Esophagus squamous epithelium (tissue), 5 donors: ENCODE data around the gene FBXO2. TPM values are rescaled to one million over a fixed set of nuclear protein-coding genes. Genes with fewer than 3 reads are reported as not detected.

Experiments
- DNase-seq: peaks from one replicate; lab custom pipeline; 2025; lab: John Stamatoyannopoulos, UW
- H3K27ac ChIP-seq, 4 donors: fragments of 200-600 bp; sonication (generic); one replicate each; pipeline ENCODE4 v1.5.1; 2016 to 2019; ENCODE audit warnings: mild to moderate bottlenecking in 1 of 4
- H3K27me3 ChIP-seq, 4 donors: fragments of 200-600 bp; sonication (generic); 1 replicate in 3 of 4; 2 replicates in 1 of 4; pipeline versions ENCODE4 v1.5.1 to v1.6.0; 2017 to 2021; ENCODE audit warnings: antibody characterized with exemption in 1 of 4
- H3K36me3 ChIP-seq, 3 donors: fragments of 200-600 bp; sonication (generic); one replicate each; pipeline ENCODE4 v1.5.1; 2016 to 2019
- H3K4me1 ChIP-seq, 3 donors: fragments of 200-600 bp; sonication (generic); one replicate each; pipeline ENCODE4 v1.5.1; 2017 to 2019
- H3K4me3 ChIP-seq, 4 donors: fragments of 200-600 bp; sonication (generic); 1 replicate in 3 of 4; 2 replicates in 1 of 4; pipeline ENCODE4 v1.5.1; 2016 to 2019; ENCODE audit warnings: mild to moderate bottlenecking in 2 of 4, moderate library complexity in 1 of 4
- H3K9me3 ChIP-seq, 3 donors: fragments of 200-600 bp; sonication (generic); one replicate each; pipeline ENCODE4 v1.5.1; 2016 to 2019
- POLR2A ChIP-seq, 4 donors: fragments of 450-650 bp; IDR thresholded peaks; one replicate each; pipeline ENCODE4 v1.6.1; 2017; ENCODE audit warnings: antibody characterized with exemption in 4 of 4, mild to moderate bottlenecking in 4 of 4, moderate library complexity in 3 of 4
- WGBS, 2 donors: methylation state at CpG; one replicate each; pipeline ENCODE4 v1.1.5; 2018; 5-methylcytosine and 5-hydroxymethylcytosine counted together
- intact Hi-C: fragments of 100-400 bp; cut with DNase I; formaldehyde crosslinking; loops from one replicate; pipeline ENCODE4 v1.15.0; 2022
- total RNA-seq, 4 donors: library from RNA; depleted of rRNA; stranded (reverse); fragments of >200 nt; gene quantifications; one replicate each; pipeline ENCODE4 v1.1.0, GENCODE V29; 2016
- TF ChIP-seq, protein P1 (sequence below), 6 experiments: fragments of 450-650 bp in 4 of 6; fragments of 200-600 bp in 2 of 6; sonication (generic) in 2 of 6; IDR thresholded peaks; one replicate each; pipeline ENCODE4 v1.5.1; 2016 to 2019; ENCODE audit warnings: antibody characterized with exemption in 6 of 6, mild to moderate bottlenecking in 4 of 6, moderate library complexity in 4 of 6
- donor health status: DM: yes; HTN: yes; CAD: no.

Gene FBXO2
- total RNA-seq, 4 donors from 2014 or later = 2.6 to 13.6 (median 8.0) TPM

GRCh38 chr1:11688506-11688905 lies 34.3 kb upstream of the FBXO2 start:
- Histone ChIP-seq H3K27me3 (peaks cover 18 to 87% (median 20%) of the 10 kb centered on the region in 4 donors), H3K4me3 (no peak overlapping the region), H3K4me1 (peaks cover 22 to 34% (median 26%) of the 10 kb centered on the region in 3 donors), H3K9me3 (no peaks in the 10 kb centered on the region), H3K27ac (no peak overlapping the region), H3K36me3 (no peaks in the 10 kb centered on the region)
- 89 to 95% methylated on average over 4 of the region's 4 CpGs for WGBS, 2 donors
- no peak for TF ChIP-seq POLR2A (IDR thresholded peaks at IDR 0.05)
- TF ChIP-seq, protein P1, sequence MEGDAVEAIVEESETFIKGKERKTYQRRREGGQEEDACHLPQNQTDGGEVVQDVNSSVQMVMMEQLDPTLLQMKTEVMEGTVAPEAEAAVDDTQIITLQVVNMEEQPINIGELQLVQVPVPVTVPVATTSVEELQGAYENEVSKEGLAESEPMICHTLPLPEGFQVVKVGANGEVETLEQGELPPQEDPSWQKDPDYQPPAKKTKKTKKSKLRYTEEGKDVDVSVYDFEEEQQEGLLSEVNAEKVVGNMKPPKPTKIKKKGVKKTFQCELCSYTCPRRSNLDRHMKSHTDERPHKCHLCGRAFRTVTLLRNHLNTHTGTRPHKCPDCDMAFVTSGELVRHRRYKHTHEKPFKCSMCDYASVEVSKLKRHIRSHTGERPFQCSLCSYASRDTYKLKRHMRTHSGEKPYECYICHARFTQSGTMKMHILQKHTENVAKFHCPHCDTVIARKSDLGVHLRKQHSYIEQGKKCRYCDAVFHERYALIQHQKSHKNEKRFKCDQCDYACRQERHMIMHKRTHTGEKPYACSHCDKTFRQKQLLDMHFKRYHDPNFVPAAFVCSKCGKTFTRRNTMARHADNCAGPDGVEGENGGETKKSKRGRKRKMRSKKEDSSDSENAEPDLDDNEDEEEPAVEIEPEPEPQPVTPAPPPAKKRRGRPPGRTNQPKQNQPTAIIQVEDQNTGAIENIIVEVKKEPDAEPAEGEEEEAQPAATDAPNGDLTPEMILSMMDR (IDR thresholded peaks at IDR 0.05) = no peak
- intact Hi-C loops = no loop called here
- DNase-seq = no peak

DNA sequence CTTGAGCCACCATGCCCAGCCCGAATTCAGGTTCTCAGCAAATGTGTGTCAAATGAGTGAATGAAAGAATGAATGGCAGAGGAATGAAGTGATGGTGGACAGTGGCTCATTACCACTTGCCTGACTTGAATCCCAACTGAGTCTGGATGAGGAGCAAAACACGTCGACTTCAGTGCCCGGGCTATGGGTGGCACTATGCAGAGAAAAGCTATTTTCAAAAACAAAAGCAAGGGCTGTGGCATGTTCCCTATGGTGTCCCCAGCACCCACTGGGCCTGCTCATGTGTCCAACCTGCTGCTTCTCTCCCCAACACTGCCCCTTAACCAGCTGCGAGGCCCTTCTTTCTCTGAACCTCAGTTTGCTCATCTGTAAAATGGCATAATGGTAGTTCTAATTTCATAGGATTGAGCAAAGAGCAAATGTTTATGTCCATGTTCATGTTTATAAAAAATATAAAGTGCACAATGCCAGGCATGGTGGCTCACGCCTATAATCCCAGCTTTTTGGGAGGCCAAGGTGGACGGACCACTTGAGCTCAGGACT lies 31.1 kb upstream of the FBXO2 start:
- H3K4me3 ChIP-seq = no peak overlapping the region
- no peaks in the 10 kb centered on the region for H3K36me3 ChIP-seq
- no peak for TF ChIP-seq POLR2A (IDR thresholded peaks at IDR 0.05)
- TF ChIP-seq, protein P1 (IDR thresholded peaks at IDR 0.05) = no peak
- 88 to 90% methylated on average over 7 of the region's 7 CpGs for WGBS, 2 donors
- H3K9me3 ChIP-seq = no peaks in the 10 kb centered on the region
- no peak overlapping the region for H3K27ac ChIP-seq
- DNase-seq = no peak
- intact Hi-C loops = no loop called here
- H3K27me3 ChIP-seq = peaks cover 0 to 69% (median 4%) of the 10 kb centered on the region in 4 donors
- peaks cover 4 to 24% (median 7%) of the 10 kb centered on the region in 3 donors for H3K4me1 ChIP-seq

GRCh38 chr1:11684070-11684469 lies 29.8 kb upstream of the FBXO2 start:
- intact Hi-C loops = no loop called here
- no peak overlapping the region for H3K4me3 ChIP-seq
- no peaks in the 10 kb centered on the region for H3K9me3 ChIP-seq
- H3K4me1 ChIP-seq = peaks cover 4 to 34% (median 13%) of the 10 kb centered on the region in 3 donors
- no peak overlapping the region for H3K27ac ChIP-seq
- no peaks in the 10 kb centered on the region for H3K36me3 ChIP-seq
- TF ChIP-seq POLR2A (IDR thresholded peaks at IDR 0.05) = no peak
- TF ChIP-seq, protein P1 (IDR thresholded peaks at IDR 0.05) = no peak
- peaks cover 0 to 57% (median 1%) of the 10 kb centered on the region in 4 donors for H3K27me3 ChIP-seq
- DNase-seq = no peak
- WGBS, 2 donors = 49 to 53% methylated on average over 7 of the region's 7 CpGs

DNA sequence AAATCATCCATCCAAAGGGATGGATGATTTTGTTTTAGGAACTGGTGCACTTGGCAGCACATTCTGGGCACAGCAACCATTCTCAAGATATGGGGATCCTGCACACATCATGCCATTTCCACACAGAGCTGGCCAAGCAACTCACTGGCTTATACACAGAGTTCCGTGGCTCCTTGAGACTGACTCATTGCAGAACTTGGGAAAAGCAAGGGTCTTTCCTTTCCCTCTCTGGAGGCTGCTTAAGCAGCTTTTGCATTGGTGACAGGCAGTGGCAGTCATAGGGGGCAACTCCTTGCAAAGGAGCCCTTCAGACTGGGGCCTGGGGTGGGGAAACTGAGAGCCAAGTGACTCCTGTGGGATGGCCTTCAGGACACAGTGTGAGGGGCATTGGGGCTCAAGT lies 28.6 kb upstream of the FBXO2 start:
- intact Hi-C loops = no loop called here
- Histone ChIP-seq H3K4me3 (no peak overlapping the region), H3K27me3 (peaks cover 0 to 44% (median 1%) of the 10 kb centered on the region in 4 donors), H3K36me3 (no peaks in the 10 kb centered on the region), H3K9me3 (no peaks in the 10 kb centered on the region), H3K27ac (no peak overlapping the region), H3K4me1 (peaks cover 4 to 37% (median 13%) of the 10 kb centered on the region in 3 donors)
- WGBS, 2 donors = no CpG with 5 or more reads among the region's 1 CpG
- no peak for DNase-seq
- TF ChIP-seq, protein P1 (IDR thresholded peaks at IDR 0.05) = no peak
- no peak for TF ChIP-seq POLR2A (IDR thresholded peaks at IDR 0.05)

DNA sequence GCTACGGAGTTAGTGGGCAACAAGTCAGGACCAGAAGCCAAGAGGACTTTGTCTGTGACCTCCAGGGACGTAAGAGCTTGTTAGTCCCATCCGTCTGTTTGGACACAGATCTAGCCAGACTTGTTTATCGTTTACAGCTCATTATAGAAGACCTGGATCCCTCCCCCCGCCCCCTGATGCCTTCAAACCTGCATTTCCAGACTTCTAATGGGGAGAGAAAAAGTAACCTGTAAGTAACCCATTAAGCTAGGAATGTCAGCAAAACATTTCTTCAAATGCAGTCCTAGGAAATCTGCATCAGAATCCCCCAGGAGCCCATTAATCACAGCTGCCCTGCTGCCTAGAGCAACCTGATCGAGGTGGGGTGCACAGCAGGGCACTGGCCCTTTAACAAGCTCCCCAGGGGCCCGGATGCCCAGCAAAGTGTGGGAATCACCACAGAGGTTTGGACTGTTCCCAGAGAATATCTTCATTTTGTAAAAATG lies 28.1 kb upstream of the FBXO2 start:
- intact Hi-C loops = no loop called here
- H3K9me3 ChIP-seq = no peaks in the 10 kb centered on the region
- H3K4me1 ChIP-seq = peaks cover 4 to 37% (median 13%) of the 10 kb centered on the region in 3 donors
- TF ChIP-seq, protein P1 (IDR thresholded peaks at IDR 0.05) = no peak
- TF ChIP-seq POLR2A (IDR thresholded peaks at IDR 0.05) = no peak
- H3K36me3 ChIP-seq = peaks cover 0 to 2% (median 0%) of the 10 kb centered on the region in 3 donors
- peaks cover 0 to 39% (median 1%) of the 10 kb centered on the region in 4 donors for H3K27me3 ChIP-seq
- H3K4me3 ChIP-seq = no peak overlapping the region
- DNase-seq = no peak
- H3K27ac ChIP-seq = no peak overlapping the region
- 30 to 55% methylated on average over 7 of the region's 7 CpGs for WGBS, 2 donors
